ENCODE measurements around the gene BPIFA1. TPM values are rescaled to one million over a fixed set of nuclear protein-coding genes. Genes with fewer than 3 reads are reported as not detected.
A peak's percentile ranks its signal among the peaks of the same experiment; 100 is the strongest.

BPIFA1 gene
- total and polyA plus RNA-seq, 9 of the 15 experiments (the other 6 are each of a cell fraction or from before 2014, with no cell fraction given), result not detected

GRCh38 chr20:33236351-33236750 is 555 bp downstream of the BPIFA1 start (continued):
- TF ChIP-seq RERE (CRISPR knock-in tag; IDR thresholded peaks at IDR 0.05; ENCODE audit: borderline replicate concordance), result no peak
- TF ChIP-seq NEUROD1 (IDR thresholded peaks at IDR 0.05; ENCODE audit: borderline replicate concordance, low read depth, low read length, partially characterized antibody), result no peak
- no peak for TF ChIP-seq ZNF140 (CRISPR knock-in tag; IDR thresholded peaks at IDR 0.05)
- no peak for TF ChIP-seq ZNF184 (CRISPR knock-in tag; IDR thresholded peaks at IDR 0.05)
- no peak for TF ChIP-seq MEF2A (IDR thresholded peaks at IDR 0.05; ENCODE audit: control insufficient read depth, low read depth, low read length)
- TF ChIP-seq RBM39 (optimal IDR thresholded peaks at IDR 0.05; ENCODE audit: low read depth, low read length), result no peak
- no peak for TF ChIP-seq ILK (tag; IDR thresholded peaks at IDR 0.05; ENCODE audit: borderline replicate concordance, low read depth)
- peak; percentile 73 for TF ChIP-seq ZNF316 (IDR thresholded peaks at IDR 0.05)
- no peak for TF ChIP-seq ZNF644 (tag; IDR thresholded peaks at IDR 0.05; ENCODE audit: low read depth)
- TF ChIP-seq RB1 (IDR thresholded peaks at IDR 0.05; ENCODE audit: low read depth), result no peak
- no peak for TF ChIP-seq XRCC3 (IDR thresholded peaks at IDR 0.05)
- no peak for TF ChIP-seq ZNF764 (CRISPR knock-in tag; IDR thresholded peaks at IDR 0.05; ENCODE audit: low read depth)
- no peak for TF ChIP-seq MAFK (IDR thresholded peaks at IDR 0.05; ENCODE audit: low read length)
- TF ChIP-seq ZNF282 (CRISPR knock-in tag; IDR thresholded peaks at IDR 0.05), result no peak
- TF ChIP-seq ARID3B (CRISPR knock-in tag; IDR thresholded peaks at IDR 0.05; ENCODE audit: borderline replicate concordance), result no peak
- TF ChIP-seq ZNF609 (CRISPR knock-in tag; IDR thresholded peaks at IDR 0.05; ENCODE audit: borderline replicate concordance), result no peak
- TF ChIP-seq ZNF197 (CRISPR knock-in tag; IDR thresholded peaks at IDR 0.05; ENCODE audit: low read depth), result no peak

All from K562 (cell line).